Peyer's patch (tissue), 4 donors: Measurements from ENCODE around the gene PRDM8. TPM values are rescaled to one million over a fixed set of nuclear protein-coding genes. Genes with fewer than 3 reads are reported as not detected.
"Not testable (repeated sequence)": the region's sequence is repeated elsewhere in the genome, so short reads cannot be mapped to it uniquely, and the experiment has no call there.

Experiments used
- DNase-seq, 3 donors: peaks; one replicate each; pipeline ENCODE4 v3.0.0-alpha.2; 2017 to 2019
- H3K27ac ChIP-seq, 4 donors: fragments of 200-600 bp; sonication (generic); one replicate each; pipeline ENCODE4 v1.5.1; 2016 to 2019
- H3K27me3 ChIP-seq, 2 donors: fragments of 200-600 bp; sonication (generic); one replicate each; pipeline ENCODE4 v1.5.1; 2019
- H3K36me3 ChIP-seq, 3 donors: fragments of 200-600 bp; sonication (generic); one replicate each; pipeline ENCODE4 v1.5.1; 2016 to 2019
- H3K4me1 ChIP-seq, 4 donors: fragments of 200-600 bp; sonication (generic); one replicate each; pipeline ENCODE4 v1.5.1; 2016 to 2019
- H3K4me3 ChIP-seq, 4 donors: fragments of 200-600 bp; sonication (generic); 1 replicate in 3 of 4; 2 replicates in 1 of 4; pipeline ENCODE4 v1.5.1; 2016 to 2019; ENCODE audit warnings: mild to moderate bottlenecking in 1 of 4
- H3K9me3 ChIP-seq, 4 donors: fragments of 200-600 bp; sonication (generic); one replicate each; pipeline ENCODE4 v1.5.1; 2016 to 2019; ENCODE audit warnings: mild to moderate bottlenecking in 1 of 4
- POLR2A ChIP-seq, 2 donors: fragments of 450-650 bp; IDR thresholded peaks; one replicate each; pipeline ENCODE4 v1.5.1; 2017; ENCODE audit warnings: antibody characterized with exemption in 2 of 2, mild to moderate bottlenecking in 2 of 2, moderate library complexity in 2 of 2
- total RNA-seq, 4 donors: library from RNA; depleted of rRNA; stranded (reverse); fragments of >200 nt; gene quantifications; one replicate each; pipeline ENCODE4 v1.1.0, GENCODE V29; 2016
- TF ChIP-seq, protein P1 (sequence below), 6 experiments: fragments of 450-650 bp in 4 of 6; fragments of 200-600 bp in 2 of 6; sonication (generic) in 1 of 6; IDR thresholded peaks; one replicate each; pipeline ENCODE4 v1.5.1; 2017 to 2019; ENCODE audit warnings: antibody characterized with exemption in 6 of 6, mild to moderate bottlenecking in 3 of 6, moderate library complexity in 1 of 6

PRDM8 gene
- total RNA-seq, 4 donors from 2014 or later = 0.35 to 5.8 (median 3.3) TPM

DNA sequence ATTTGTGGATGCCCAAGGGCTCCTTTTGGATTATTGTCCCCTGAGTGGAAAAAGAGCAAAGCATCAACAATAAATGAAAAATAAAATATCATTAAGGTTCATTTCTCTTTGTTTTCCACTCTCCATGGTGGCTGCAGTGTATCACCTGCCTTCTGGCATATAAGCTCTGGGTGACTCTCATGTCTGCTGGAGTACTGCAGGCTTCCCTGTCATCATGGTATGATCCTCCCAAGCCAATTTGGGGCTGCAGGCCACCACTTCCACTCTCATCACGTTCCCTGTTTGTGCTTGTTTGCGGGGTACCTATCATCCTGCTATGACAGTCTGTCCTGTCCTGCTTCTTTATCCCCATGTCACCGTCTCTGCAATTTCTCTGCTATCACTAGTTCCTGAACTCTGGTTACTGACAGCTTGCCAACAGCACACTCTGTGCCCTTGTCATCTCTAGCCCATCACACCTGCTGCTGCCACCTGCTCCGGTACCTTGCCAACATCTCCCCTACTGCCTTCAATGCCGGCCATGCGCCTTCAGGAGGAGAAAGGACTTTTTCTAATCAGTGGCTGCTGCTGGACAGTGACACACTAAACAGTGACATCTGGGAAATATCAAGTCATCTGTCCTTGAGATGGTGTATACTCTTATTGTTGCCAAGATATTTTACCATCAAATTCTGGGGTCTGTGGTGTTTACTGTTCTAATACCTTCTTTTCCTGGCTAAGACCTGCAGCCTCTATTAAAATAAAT lies 46.1 kb downstream of the PRDM8 start:
- Histone ChIP-seq H3K9me3 (no peaks in the 10 kb centered on the region), H3K4me1 (no peaks in the 10 kb centered on the region), H3K27ac (no peak overlapping the region), H3K27me3 (no peaks in the 10 kb centered on the region), H3K4me3 (no peak overlapping the region), H3K36me3 (no peaks in the 10 kb centered on the region)
- no peak for DNase-seq
- TF ChIP-seq POLR2A (IDR thresholded peaks at IDR 0.05) = no peak
- TF ChIP-seq, protein P1, sequence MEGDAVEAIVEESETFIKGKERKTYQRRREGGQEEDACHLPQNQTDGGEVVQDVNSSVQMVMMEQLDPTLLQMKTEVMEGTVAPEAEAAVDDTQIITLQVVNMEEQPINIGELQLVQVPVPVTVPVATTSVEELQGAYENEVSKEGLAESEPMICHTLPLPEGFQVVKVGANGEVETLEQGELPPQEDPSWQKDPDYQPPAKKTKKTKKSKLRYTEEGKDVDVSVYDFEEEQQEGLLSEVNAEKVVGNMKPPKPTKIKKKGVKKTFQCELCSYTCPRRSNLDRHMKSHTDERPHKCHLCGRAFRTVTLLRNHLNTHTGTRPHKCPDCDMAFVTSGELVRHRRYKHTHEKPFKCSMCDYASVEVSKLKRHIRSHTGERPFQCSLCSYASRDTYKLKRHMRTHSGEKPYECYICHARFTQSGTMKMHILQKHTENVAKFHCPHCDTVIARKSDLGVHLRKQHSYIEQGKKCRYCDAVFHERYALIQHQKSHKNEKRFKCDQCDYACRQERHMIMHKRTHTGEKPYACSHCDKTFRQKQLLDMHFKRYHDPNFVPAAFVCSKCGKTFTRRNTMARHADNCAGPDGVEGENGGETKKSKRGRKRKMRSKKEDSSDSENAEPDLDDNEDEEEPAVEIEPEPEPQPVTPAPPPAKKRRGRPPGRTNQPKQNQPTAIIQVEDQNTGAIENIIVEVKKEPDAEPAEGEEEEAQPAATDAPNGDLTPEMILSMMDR (IDR thresholded peaks at IDR 0.05) = no peak

DNA sequence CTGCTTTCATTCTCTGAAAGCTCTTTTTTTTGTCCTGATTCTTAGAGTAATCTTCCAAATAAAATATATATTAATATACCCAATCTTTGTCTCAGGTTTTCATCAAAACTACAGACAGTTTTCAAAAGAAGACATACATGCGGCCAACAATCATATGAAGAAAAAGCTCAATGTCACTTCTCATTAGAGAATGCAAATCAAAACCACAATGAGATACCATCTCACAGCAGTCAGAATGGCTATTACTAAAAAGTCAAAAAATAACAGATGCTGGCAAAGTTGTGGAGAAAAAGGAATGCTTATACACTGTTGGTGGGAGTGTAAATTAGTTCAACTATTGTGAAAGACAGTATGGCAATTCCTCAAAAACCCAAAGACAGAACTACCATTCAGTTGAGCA lies 50.2 kb downstream of the PRDM8 start:
- DNase-seq, H3K27ac ChIP-seq, H3K4me1 ChIP-seq, H3K4me3 ChIP-seq, H3K9me3 ChIP-seq, H3K36me3 ChIP-seq, H3K27me3 ChIP-seq: not testable (repeated sequence)

DNA sequence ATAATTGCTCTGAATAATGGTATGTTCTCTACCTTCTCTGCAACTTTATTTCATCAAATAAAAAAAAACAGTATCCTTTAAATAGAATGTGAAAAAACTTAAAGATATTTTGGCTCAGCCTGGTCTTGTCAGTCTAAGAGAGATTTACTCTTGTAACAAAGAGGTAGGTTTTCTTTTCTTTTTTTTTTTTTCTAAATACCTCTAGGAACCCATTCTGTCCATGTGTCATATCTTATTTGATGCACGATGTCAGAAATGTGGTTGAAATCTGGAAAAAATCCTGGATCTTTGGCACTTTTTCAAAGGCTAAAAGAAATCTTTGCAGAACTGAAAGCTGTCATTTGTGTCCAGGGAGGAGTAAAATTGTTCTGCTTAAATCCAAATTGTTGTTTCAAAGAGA lies 51.8 kb downstream of the PRDM8 start:
- Histone ChIP-seq H3K27ac (no peak overlapping the region), H3K9me3 (no peaks in the 10 kb centered on the region), H3K27me3 (no peaks in the 10 kb centered on the region), H3K36me3 (no peaks in the 10 kb centered on the region), H3K4me1 (no peaks in the 10 kb centered on the region), H3K4me3 (no peak overlapping the region)
- TF ChIP-seq, protein P1 (IDR thresholded peaks at IDR 0.05) = no peak
- no peak for TF ChIP-seq POLR2A (IDR thresholded peaks at IDR 0.05)
- no peak for DNase-seq

DNA sequence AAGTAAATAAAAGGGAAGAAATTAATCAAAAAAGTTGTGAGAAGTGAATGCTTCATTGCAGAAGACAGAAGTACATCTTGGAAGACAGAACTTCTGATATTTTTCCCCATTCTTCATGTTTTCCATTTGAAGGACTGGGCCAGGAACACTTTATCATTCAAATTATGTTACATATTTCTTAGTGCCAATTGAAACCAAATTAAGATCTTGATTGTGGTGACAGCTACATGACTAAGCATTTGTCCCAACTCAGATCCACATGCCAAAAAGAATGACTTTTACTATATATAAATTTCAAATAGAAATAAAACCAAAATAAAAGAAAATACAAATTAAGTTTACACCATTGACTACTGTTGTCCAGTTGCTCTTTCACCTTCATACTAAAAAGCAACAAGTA lies 55.1 kb downstream of the PRDM8 start:
- H3K27ac ChIP-seq = no peak overlapping the region
- H3K36me3 ChIP-seq = no peaks in the 10 kb centered on the region
- H3K4me1 ChIP-seq = no peaks in the 10 kb centered on the region
- H3K9me3 ChIP-seq = no peaks in the 10 kb centered on the region
- no peaks in the 10 kb centered on the region for H3K27me3 ChIP-seq
- DNase-seq = no peak
- H3K4me3 ChIP-seq = no peak overlapping the region
- TF ChIP-seq, protein P1 (IDR thresholded peaks at IDR 0.05) = no peak
- TF ChIP-seq POLR2A (IDR thresholded peaks at IDR 0.05) = no peak

DNA sequence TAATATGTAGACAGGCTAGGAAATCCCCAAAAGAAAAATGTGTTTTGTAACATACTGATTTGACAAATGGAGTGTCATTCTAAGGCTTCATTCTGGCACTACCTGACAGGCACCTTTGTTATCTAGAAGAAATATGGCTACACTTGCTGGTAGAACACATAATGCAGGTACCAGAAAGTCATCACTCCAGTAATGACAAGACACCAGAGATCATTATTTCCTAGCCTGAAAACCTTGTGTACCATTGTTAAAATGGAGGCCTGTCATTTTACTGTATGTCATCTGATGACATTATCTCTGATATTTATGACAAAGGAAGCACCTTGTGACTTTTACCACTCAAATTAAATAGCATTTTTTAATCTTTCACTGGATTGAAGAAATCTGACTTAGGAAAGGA lies 55.6 kb downstream of the PRDM8 start:
- TF ChIP-seq POLR2A (IDR thresholded peaks at IDR 0.05) = no peak
- TF ChIP-seq, protein P1 (IDR thresholded peaks at IDR 0.05) = no peak
- no peaks in the 10 kb centered on the region for H3K27me3 ChIP-seq
- no peaks in the 10 kb centered on the region for H3K36me3 ChIP-seq
- no peak overlapping the region for H3K4me3 ChIP-seq
- no peaks in the 10 kb centered on the region for H3K9me3 ChIP-seq
- DNase-seq = no peak
- H3K4me1 ChIP-seq = no peaks in the 10 kb centered on the region
- H3K27ac ChIP-seq = no peak overlapping the region

DNA sequence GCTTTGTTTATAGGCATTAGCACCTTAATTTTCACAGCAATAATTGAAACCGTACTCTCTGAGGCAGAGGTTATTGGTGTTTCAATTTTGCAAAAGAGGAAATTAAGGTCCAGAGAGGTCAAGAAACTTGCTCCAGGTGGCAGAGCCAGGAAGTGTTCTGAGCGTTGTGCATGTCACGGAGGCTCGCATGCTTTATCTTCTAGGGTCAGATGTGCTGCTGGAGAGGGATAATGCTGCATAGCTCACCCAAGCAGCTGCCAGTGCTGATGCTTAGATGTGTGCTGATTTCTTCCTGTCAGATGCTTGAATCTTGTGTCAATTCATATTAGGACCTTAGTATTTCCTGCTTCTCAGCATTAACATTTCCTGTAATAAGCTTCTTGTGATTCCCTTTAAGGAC lies 56.2 kb downstream of the PRDM8 start:
- H3K27ac ChIP-seq = no peak overlapping the region
- no peaks in the 10 kb centered on the region for H3K9me3 ChIP-seq
- TF ChIP-seq, protein P1 (IDR thresholded peaks at IDR 0.05) = no peak
- no peak for TF ChIP-seq POLR2A (IDR thresholded peaks at IDR 0.05)
- no peaks in the 10 kb centered on the region for H3K4me1 ChIP-seq
- no peak for DNase-seq
- H3K36me3 ChIP-seq = no peaks in the 10 kb centered on the region
- H3K4me3 ChIP-seq = no peak overlapping the region
- H3K27me3 ChIP-seq = no peaks in the 10 kb centered on the region

Other genes with a start within 250 kb of the PRDM8 start
- gene ANTXR2, start 124.3 kb upstream of the PRDM8 start, total RNA-seq = 10 to 100 TPM; 33.5 to 57.8 (median 47.3) TPM
- gene FGF5, start 69.2 kb downstream of the PRDM8 start, total RNA-seq = not detected
- not detected for gene CFAP299, start 138.2 kb downstream of the PRDM8 start, total RNA-seq